AG04450 (cell line): ENCODE data around the gene CARS2. TPM values are rescaled to one million over a fixed set of nuclear protein-coding genes. Genes with fewer than 3 reads are reported as not detected.
"Not testable (repeated sequence)": the region's sequence is repeated elsewhere in the genome, so short reads cannot be mapped to it uniquely, and the experiment has no call there.

Source experiments
- CTCF ChIA-PET: fragments of 300-600, 350-600 bp; formaldehyde crosslinking; extraction: SDS; loops from one replicate; lab custom pipeline; 2022; ENCODE audit warnings: antibody characterized with exemption, inconsistent platforms; lab: Charles Lee
- POLR2A ChIA-PET: fragments of 350-600 bp; formaldehyde crosslinking; extraction: SDS; loops from one replicate; lab custom pipeline; 2021; ENCODE audit warnings: antibody characterized with exemption, inconsistent platforms; lab: Yijun Ruan, JAX
- DNase-seq: peaks from one replicate; pipeline ENCODE4 v3.0.0-alpha.2; 2011; ENCODE audit warnings: low read depth, low spot score
- H3K27ac ChIP-seq: one replicate; pipeline ENCODE4 v1.5.1; 2012; ENCODE audit warnings: low read depth, low read length, control low read depth
- H3K27me3 ChIP-seq: one replicate; pipeline ENCODE4 v1.6.0; 2012; ENCODE audit warnings: low read length; ENCODE audit not compliant: control insufficient read depth, insufficient read depth
- H3K4me3 ChIP-seq: 2 replicates; pipeline ENCODE4 v1.5.1; 2011; ENCODE audit warnings: mild to moderate bottlenecking, low read depth, low read length, control low read depth
- H3K9me3 ChIP-seq: 2 replicates; pipeline ENCODE4 v1.5.1; 2012; ENCODE audit warnings: low read length; ENCODE audit not compliant: control insufficient read depth, insufficient read depth
- CTCF ChIP-seq: IDR thresholded peaks from 2 replicates; pipeline ENCODE4 v1.5.1; 2011; ENCODE audit warnings: low read depth, low read length, control low read depth, inconsistent platforms
- polyA plus RNA-seq: library from polyadenylated mRNA; depleted of rRNA; stranded (reverse); fragments of >200 nt; gene quantifications from 2 replicates; pipeline ENCODE4 v1.2.3, GENCODE V29; 2011

The CARS2 gene
- polyA plus RNA-seq, 1 experiment: 51.5 TPM

- ChIA-PET POLR2A (no interaction called here), CTCF (no interaction called here)
- H3K4me3 ChIP-seq: no peak overlapping the region
- H3K27me3 ChIP-seq: no peaks in the 10 kb centered on the region
- peaks cover 3% of the 10 kb centered on the region; the same call in 1 of the 2 replicates for H3K9me3 ChIP-seq
- no peak overlapping the region for H3K27ac ChIP-seq
- no peak for DNase-seq
- no peak for TF ChIP-seq CTCF
These were observed 69.2 kb downstream of the CARS2 start for GRCh38 chr13:110636701-110637201.

- DNase-seq: no peak
- Histone ChIP-seq H3K27ac (no peak overlapping the region), H3K4me3 (no peak overlapping the region), H3K27me3 (no peaks in the 10 kb centered on the region), H3K9me3 (peaks cover 3% of the 10 kb centered on the region; the same call in 1 of the 2 replicates)
- no peak for TF ChIP-seq CTCF
- ChIA-PET POLR2A (no interaction called here), CTCF (no interaction called here)
These were observed 69.9 kb downstream of the CARS2 start for GRCh38 chr13:110636053-110636475.

GRCh38 chr13:110635405-110636002, 70.4 kb downstream of the CARS2 start:
- Histone ChIP-seq H3K27me3 (no peaks in the 10 kb centered on the region), H3K27ac (no peak overlapping the region), H3K9me3 (peaks cover 3% of the 10 kb centered on the region; the same call in 1 of the 2 replicates), H3K4me3 (no peak overlapping the region)
- no peak for TF ChIP-seq CTCF
- DNase-seq: no peak
- ChIA-PET CTCF (interaction anchor here (1.6 kb wide), 1 partner anchor 17 kb away, joined by 6 read pairs; no protein-coding TSS in a partner anchor), POLR2A (interaction anchor here (1.4 kb wide), 1 partner anchor 10 kb away, joined by 5 read pairs; no protein-coding TSS in a partner anchor)

- Histone ChIP-seq H3K9me3 (peaks cover 3% of the 10 kb centered on the region; the same call in 1 of the 2 replicates), H3K27ac (peak overlapping the region; percentile 31), H3K4me3 (no peak overlapping the region), H3K27me3 (no peaks in the 10 kb centered on the region)
- ChIA-PET CTCF (interaction anchor here (0.9 to 1.6 kb wide), 2 partner anchors 10 to 16 kb away, joined by 3 to 6 read pairs; no protein-coding TSS in a partner anchor), POLR2A (interaction anchor here (0.5 to 1.4 kb wide), 2 partner anchors 11 to 81 kb away, joined by 3 to 5 read pairs; no protein-coding TSS in a partner anchor)
- TF ChIP-seq CTCF: no peak
- no peak for DNase-seq
These were observed 71.4 kb downstream of the CARS2 start for GRCh38 chr13:110634558-110634957.

- no peak for DNase-seq
- Histone ChIP-seq H3K27ac (no peak overlapping the region), H3K27me3 (no peaks in the 10 kb centered on the region), H3K4me3 (no peak overlapping the region), H3K9me3 (peaks cover 3% of the 10 kb centered on the region; the same call in 1 of the 2 replicates)
- CTCF ChIA-PET: no interaction called here
- POLR2A ChIA-PET: no interaction called here
- no peak for TF ChIP-seq CTCF
These were observed 72.1 kb downstream of the CARS2 start for GRCh38 chr13:110633776-110634175.

GRCh38 chr13:110632255-110632654, 73.7 kb downstream of the CARS2 start:
- H3K27ac ChIP-seq, H3K27me3 ChIP-seq, H3K9me3 ChIP-seq, POLR2A ChIA-PET, DNase-seq, CTCF ChIA-PET, H3K4me3 ChIP-seq: not testable (repeated sequence)
